HG03159 (cell line): ENCODE measurements around the gene C13orf46.
"Not testable (repeated sequence)": the region's sequence is repeated elsewhere in the genome, so short reads cannot be mapped to it uniquely, and the experiment has no call there.

ENCODE experiments used
- ATAC-seq: cut with Tn5 transposase; IDR thresholded peaks from one replicate; pipeline ENCODE4 v1.9.1; 2021; ENCODE audit warnings: mild to moderate bottlenecking, moderate library complexity; ENCODE audit not compliant: unreplicated experiment

The C13orf46 gene

DNA sequence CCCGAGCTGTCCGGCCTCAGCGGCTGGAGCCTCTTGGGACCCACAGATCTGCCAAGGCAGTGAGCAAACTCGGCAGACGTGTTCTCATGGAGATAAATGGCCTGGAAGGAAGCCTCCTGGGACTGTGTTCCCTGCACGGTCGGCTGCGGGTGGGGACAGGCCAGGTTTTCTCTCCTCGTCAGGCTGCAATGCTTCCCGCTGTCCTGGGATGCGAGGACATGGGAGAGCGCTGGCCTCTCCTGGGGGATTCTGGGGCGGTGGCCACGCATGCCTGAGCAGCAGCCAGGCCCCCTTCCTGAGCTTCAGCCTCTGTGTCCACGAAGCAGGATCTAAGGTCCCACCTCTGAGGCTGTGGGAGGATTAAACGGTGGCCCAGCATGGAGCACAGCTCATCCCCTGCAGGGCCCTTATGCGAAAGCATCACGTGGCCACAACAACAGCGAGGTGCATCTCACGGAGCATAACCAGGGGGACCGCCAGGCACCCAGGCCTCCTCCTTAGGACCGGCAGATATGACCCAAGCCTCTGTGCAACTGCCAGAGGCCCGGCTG lies 21.2 kb upstream of the C13orf46 start:
- ATAC-seq: no peak

- ATAC-seq: no peak
Observed at GRCh38 chr13:113992276-113993005, 18.6 kb upstream of the C13orf46 start.

DNA sequence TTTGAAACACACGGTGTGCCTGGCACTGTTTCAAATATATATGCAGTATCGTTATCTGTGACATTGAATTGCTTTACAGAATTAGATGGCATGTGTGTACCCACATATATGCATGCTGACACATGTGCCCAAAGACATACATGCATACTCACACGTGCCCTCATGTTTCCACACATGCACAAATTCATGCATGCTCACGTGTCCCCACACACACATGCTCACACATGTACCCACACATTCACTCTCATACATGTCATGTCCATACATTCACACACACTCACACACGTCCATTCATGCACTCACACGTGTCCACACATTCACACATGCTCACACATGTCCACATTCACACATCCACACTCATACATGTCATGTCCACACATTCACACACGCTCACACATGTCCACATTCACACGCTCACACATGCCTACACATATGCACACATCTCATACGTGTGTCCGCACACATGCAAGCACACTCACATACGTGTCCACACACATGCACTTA lies 17.9 kb upstream of the C13orf46 start:
- no peak for ATAC-seq

DNA sequence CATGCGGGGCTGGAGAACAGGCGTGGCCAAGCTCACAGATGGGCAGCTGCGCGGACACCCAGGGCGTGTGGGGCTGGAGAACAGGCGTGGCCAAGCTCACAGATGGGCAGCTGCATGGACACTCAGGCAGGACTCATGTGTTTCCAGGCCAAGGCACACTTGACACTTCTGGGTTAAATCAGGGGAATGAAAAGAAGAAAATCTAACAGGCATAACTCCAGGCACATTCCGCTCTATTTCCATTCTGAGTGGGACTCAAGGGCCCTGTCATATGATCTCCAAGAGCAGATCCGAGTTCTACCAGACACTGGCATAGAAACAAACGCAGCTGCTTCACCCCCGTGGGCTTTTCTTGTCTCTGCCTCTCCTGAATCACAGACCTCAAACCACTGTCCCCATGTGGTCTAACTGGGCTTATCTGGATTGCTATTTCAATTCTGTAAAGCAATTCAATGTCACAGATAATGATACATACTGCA lies 17.4 kb upstream of the C13orf46 start:
- no peak for ATAC-seq

GRCh38 chr13:113990321-113990837 lies 16.5 kb upstream of the C13orf46 start:
- no peak for ATAC-seq

DNA sequence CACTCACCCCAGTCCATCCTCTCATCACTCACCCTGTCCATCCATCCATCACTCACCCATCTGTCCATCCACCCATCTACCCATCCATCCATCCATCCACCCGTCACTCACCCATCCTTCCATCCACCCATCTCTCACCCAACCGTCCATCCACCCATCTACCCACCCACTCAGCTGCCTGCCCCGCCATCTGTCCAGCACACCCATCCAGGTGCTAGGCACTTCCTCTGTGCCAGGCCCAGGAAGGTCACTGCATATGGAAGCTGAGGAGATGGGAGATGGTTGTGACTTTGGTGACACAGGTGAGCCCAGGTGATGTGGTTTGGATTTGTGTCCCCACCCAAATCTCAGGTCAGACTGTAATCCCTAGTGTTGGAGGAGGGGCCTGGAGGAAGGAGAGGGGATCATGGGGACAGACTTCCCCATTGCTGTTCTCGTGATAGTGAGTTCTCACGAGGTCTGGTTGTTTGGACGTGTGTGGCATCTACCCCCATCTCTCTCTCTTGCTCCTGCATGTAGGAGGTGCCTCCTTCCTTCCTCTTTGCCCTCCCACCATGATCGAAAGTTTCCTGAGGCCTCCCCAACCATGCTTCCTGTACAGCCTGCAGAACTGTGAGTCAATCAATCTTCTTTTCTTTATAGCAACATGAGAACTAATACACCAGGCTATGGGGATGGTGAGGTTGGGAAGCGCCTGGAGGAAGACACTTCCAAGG lies 15.9 kb upstream of the C13orf46 start:
- no peak for ATAC-seq

DNA sequence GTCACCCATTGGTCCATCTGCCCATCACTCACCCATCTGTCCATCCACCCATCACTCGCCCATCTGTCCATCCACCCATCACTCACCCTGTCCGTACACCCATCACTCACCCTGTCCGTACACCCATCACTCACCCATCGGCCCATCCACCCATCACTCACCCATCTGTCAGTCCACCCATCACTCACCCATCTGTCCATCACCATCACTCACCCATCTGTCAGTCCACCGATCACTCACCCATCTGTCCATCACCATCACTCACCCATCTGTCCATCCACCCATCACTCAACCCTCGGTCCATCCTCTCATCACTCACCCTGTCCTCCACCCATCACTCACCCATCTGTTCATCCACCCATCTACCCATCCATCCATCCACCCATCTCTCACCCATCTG lies 15.0 kb upstream of the C13orf46 start:
- not testable (repeated sequence) for ATAC-seq

DNA sequence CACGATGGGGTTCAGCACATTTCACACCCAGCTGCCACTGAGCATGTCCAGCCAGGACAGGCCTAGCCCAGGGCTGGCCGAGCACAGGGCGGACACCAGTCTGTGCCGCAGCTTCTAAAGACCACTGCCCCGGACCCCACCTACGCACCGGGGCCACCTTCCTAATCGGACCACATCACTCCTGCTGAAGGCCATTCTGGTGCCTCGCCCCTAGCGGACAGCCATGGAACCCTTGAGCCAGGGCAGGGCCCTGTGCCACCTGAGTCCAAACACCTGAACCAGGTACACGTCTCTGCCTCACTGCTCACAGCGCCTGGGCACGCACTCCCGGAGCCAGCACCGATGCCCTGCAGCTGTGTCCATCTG lies 8.4 kb upstream of the C13orf46 start:
- no peak for ATAC-seq

DNA sequence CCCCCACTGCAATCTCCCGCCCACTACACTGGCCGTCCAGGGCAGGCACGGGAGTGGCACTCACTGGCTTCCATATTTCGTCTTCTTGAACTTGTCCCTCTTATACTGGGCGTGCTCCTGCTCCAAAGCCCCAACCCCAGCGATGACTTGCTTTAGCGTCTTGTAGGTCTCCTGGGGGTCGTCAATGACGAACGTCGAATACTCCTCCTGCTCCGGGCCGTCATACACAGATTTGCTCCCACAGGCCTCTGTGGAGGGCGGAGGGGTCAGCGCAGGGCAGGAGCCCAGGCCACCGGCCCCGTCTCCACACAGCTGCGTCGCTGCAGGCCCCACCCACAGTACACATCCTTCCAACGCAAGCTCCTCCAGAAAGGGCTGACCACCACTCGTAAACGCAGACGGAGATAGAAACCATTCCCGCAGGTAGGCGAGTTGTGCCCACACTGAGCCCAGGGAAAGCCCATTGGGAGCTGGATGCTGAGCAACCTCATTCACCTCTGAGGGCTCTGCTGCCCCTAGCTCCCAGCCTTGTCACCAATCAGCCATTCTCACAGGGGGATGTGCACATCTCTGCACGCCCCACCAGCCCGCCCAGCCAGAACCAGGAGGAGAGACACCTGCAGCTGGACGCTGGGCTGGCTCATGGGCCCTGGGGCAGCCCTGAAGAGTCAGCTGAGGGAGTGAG lies 7.9 kb upstream of the C13orf46 start:
- no peak for ATAC-seq

DNA sequence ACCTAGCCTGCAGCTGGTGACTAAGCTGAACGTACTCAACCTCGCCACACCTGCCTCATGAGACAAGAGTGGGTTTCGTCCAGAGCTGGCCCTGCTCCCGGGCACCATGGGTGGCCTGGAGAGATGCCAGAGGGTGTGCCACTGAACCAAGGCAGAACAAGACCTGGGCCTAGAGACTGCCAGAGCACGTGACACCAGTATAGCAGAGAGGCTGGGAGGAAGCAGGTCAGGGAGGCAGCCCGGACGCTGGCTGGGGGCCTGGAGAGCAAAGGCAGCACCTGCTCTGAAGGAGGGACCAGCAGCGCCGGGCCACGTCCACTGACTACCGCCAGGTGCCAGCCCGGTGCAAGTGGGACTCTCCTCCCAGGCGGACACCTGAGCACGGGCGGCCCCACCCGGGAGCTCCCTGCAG lies 7.3 kb upstream of the C13orf46 start:
- ATAC-seq: no peak

DNA sequence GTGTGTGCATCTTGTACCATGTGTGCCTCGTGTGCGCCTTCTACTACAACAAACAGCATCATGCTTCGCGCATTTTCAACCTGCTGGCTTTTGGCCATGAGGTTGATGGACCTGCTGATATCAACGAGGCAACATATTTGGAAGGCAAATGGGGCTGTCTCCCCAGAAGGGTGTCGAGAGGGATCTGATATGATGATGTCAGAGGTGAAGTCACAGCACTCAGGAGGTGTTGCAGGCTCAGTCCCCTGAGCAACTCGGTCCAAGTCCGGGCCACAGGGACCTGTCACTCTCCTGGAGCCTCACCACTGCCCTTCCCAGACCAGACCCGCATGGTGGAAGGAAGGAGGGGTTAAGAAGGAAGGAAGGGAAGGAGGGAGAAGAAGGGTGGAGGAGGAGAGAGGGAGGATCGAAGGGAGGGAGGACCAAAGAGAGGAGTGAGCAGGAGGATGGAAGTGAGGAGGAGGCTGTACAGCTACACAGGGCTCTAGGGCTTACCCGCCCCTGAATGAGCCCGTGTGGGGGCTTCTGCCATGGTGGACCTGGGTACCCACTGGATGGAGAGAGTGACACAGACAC lies 6.7 kb upstream of the C13orf46 start:
- no peak for ATAC-seq

- no peak for ATAC-seq
Observed at GRCh38 chr13:113979791-113980471, 6.1 kb upstream of the C13orf46 start.

DNA sequence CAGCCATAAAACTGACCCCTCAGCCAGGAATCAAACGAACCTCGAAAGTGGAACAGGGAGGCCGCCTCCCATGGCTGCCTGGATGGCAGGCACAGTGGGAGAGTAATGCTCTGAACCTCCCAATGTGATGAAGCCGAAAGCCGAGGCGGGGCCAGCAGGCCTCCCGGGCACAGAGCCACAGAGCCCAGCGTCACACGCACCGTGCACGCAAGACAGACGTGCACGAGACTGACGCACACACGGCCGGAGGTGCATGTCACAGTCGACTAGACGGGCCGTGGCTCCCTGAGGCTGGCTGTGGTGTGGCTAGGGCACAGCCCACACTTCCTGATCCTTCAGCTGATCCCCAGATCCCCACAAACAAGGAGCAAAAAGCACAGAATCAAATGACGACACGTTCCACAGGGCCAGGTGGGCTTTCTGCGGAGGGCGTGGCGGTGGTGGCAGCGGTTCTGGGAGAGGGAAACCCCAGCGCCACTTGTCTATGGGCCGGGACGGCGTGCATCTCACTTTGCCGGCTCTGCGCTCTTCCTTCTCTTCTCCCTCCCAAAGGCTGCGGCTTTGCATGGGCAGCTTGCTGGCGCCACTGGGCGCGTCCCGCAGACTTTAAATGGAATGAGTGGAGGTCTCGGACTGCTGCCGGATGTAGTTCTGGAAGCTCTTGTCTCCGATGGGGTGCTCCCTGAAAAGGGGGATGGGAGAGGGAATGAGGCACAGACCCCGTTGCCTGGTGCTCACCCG lies 5.0 kb upstream of the C13orf46 start:
- ATAC-seq: no peak

GRCh38 chr13:113977976-113978375 lies 4.1 kb upstream of the C13orf46 start:
- no peak for ATAC-seq

DNA sequence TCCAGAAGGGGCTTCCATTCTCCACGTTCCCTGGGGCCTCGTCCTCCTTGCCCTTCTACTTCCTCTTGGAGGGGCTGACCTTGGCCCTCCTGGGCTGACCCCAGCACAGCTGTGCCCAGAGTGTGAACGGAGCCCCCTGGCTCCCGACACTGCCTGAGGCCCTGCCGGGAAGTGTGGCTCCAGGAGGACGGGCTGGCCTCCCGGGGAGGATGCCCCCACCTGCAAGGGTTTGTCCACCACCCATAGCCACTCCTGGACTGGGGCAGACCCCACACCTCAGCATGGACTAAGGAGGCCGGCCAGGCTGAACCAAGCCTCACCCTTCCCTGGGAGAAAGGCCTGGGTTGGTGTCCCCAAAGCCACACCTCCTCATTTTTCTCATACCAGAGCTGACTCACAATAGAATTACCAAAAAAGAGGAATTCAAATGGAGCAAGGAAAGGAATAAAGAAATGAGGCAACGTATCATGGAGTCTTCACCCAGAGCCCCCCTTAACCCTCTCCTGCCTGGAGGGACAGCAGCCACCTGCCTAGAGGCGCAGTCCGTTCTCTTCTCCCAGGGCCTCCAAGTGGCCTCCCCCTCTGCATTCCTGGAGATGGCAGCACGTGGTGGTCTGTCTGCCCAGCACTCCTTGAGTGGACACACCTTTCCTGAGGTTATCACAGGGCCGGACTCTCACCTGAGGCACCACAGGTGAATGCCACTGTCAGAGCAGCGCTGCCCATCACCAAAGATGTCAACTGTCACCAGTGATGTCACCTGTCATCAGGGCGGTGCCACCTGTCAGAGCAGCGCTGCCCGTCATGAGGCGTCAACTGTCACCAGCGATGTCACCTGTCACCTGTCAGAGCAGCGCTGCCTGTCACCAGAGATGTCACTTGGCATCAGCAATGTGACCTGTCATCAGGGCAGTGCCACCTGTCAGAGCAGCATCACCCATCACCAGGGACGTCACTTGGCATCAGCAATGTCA lies 3.1 kb upstream of the C13orf46 start:
- no peak for ATAC-seq

DNA sequence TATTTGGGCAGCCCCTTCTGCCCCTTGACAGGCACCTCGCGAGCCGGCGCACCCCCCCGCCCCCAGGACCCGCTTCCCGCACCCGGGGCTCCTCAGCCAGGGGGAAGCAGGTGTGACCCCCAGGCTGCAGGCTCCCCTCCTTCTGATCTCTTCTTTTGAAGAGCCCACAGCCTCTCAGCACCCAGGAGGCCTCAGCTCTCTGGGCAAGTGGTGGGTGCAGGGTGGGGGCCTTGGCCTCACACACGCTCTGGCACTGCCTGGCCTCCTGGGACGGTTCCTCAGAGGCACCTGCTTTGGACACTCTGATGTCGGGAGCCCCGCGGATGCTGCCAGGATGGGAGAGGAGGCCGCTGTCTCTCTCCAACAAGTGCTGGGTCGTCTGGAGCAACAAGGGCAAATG lies 1.5 kb upstream of the C13orf46 start:
- no peak for ATAC-seq

GRCh38 chr13:113974304-113975281 lies 717 bp upstream of the C13orf46 start:
- ATAC-seq: no peak
